Activated CD4-positive, alpha-beta T cell treated with anti-CD3 and anti-CD28 coated beads, Interleukin-10, Interleukin-2, amounts not matched to agents 100 ng/mL and 50 ng/mL, durations not matched to agents 16 hours and 8 hours (primary cell): ENCODE measurements around the gene NLGN3.
"Not testable (repeated sequence)": the region's sequence is repeated elsewhere in the genome, so short reads cannot be mapped to it uniquely, and the experiment has no call there.

ENCODE experiments used
- DNase-seq: peaks from one replicate; pipeline ENCODE4 v3.0.0-alpha.2; 2020

Gene NLGN3

DNA sequence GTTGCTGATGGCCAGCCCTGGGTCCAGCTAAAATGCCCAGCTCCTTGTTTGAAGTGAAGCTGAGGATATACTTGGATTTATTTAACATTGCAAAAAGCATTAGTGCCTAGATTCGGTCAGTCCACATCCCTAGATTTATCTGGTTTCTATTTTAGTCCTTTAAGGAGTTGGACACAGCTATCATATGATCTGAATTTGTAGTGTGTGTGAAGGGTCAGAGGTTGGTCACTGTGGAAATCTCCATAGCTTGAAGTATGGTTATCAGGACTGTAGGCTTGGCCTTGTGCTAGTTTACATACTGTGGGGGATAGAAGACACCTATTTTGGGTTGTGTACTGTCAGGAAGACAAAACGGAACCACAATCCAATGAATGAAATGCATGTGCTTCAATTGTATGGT lies 28.8 kb downstream of the NLGN3 start:
- no peak for DNase-seq

GRCh38 chrX:71174795-71175194 lies 30.2 kb downstream of the NLGN3 start:
- no peak for DNase-seq

GRCh38 chrX:71175531-71175930 lies 30.9 kb downstream of the NLGN3 start:
- DNase-seq, result no peak

DNA sequence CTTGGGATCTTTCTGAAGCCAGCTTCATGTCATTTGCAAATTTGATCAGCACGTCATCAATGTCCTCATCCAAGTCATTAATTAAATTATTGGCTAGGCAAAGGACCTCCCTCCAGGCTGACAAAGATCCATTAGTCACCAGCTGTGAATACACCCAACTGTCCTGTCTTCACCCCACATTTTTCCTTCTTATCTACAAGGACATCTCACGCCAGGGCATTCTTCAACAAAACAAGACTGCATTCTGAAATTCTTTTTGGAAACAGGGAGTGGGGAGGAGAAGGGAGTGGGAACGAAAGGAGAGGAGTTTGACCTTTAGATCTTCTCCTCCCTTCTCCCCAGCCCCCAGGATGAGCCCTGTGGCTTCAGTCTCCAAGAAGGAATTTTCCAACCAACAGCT lies 32.7 kb downstream of the NLGN3 start:
- no peak for DNase-seq

DNA sequence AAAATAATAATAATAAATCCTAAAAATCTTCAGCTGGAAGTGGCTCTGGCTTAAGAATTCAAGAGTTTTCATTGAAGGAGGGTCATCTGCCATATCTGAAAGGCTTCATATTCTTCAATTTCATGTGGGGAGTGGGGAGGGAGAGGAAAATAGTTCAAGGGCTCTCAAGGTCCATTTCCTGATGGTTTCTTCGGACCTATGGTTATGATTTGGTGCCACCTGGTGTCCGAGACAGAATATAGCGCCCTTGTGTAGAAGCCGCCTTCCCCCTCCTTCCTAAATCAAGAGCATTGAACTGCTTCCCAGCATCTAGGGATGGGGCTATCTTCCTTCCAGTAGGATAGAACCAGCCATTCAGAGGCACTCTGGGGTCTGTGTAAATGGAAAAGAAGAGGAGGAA lies 34.3 kb downstream of the NLGN3 start:
- DNase-seq, result peak; percentile 58

DNA sequence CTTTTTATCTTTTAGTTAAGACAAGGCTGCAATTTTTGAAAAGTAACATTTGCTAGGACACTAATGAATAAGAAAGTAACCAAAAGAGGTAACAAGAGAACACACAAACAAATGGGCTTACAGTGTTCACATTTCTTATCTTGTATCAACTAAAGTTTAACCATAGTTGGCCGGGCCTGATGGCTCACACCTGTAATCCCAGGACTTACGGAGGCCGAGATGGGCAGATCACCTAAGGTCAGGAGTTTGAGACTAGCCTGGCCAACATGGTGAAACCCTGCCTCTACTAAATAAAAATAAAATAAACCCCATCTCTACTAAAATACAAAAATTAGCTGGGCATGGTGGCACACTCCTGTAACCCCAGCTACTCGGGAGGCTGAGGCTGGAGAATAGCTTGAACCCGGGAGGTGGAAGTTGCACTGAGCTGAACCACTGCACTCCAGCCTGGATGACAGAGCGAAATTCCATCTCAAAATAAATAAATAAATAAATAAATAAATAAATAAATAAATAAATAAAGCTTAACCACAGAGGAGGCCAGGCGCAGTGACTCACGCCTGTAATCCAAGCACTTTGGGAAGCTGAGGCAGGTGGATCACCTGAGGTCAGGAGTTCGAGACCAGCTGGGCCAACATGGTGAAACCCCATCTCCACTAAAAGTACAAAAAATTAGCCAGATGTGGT lies 36.1 kb downstream of the NLGN3 start:
- not testable (repeated sequence) for DNase-seq

DNA sequence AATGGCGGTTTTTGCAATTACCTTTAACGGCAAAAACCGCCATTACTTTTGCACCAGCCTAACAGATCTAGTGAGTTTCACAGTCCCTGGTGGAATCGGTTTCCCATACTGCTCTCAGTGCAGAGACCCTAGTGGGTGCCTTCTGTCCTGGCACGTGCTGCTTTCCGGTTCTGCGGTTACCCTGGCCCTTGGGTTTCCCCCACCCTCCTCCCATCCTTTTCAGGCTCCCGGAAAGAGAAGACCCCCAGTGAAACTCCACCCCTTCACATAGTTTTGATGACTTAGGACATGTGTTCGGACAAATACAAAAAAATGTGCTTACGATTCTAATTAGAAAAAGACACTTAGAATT lies 36.9 kb downstream of the NLGN3 start:
- DNase-seq, result peak; percentile 75

DNA sequence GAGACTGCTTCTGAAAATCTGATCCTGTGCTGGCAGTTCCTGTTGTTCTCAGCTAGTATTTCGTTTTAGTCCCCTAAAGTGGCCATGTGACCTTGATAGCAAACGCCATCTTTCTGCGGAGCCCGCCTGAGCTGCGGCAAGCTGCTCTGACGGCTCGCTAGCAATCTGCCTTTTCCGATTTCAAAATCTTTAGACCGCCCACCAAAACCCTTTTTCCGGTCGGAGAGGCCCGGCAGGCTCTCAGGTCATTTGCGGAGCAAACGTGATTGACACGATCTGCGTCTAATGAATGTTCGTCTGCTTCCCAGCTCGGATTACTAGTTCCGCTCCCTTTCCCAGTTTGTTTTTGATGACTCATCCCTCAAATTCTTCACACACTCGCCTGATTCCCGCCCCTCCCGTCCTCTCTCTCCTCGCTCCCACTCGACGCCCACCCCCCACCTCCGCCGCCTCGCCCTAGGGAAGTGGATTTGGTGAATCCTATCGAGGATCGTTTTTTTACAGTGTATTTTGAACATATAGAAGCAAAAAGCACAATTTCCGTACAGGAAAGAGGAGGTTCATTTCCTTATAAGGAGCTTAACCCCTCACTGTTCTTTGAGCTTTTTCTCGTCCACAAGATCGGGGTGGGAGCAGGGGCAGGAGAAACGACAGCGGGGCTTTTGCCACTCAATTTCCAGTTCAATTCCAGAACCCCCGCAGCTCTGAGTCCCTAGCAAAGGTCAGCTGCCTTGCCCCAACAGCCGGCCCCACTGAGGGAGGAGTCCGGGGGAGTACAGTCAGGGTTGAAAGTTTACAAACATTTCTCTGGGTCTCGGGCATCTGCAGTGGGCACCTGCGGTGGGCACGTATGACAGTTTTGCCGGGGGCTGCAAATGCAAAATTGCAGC lies 37.5 kb downstream of the NLGN3 start:
- DNase-seq, result peak; percentile 93

DNA sequence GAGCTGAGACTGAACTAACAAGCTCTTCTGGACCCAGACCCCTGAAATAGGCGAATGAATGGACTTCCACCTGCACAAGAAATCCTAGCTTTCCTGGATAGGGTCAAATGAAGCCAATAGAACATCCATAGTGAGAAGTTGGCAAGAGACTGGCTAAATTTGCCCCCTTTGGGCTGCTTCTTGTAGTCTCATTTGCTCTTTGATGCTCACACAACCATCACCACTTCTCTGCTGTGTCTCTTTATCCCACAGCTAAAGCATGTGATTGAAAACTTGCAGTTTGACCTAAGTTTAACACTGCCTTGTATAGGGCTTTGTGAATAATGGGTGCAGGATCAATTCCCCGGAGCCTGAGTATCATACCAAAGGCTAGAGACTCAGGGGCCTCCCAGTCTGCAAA lies 38.2 kb downstream of the NLGN3 start:
- DNase-seq, result no peak

- DNase-seq, result no peak
Measured at GRCh38 chrX:71183341-71183740, 38.7 kb downstream of the NLGN3 start.

DNA sequence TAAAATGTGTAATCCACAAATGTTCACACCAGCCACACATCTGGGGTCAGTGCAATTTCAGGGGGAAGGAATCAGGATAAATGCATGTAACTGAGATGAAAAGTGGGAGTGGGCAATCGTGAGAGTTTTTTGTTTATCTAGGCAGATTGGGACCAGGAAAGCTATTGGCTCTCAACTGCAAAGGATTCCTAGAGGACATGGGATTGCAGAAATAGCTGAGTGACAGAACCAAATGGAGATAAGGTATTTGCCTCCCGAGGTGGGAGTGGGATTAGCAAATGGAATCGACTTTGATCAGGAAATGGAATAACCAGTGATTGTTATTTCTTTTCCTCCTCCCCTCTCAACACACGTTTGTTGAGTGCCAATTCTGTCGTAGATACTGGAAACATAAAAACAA lies 39.5 kb downstream of the NLGN3 start:
- DNase-seq, result no peak

GRCh38 chrX:71184803-71185495 lies 40.3 kb downstream of the NLGN3 start:
- no peak for DNase-seq

DNA sequence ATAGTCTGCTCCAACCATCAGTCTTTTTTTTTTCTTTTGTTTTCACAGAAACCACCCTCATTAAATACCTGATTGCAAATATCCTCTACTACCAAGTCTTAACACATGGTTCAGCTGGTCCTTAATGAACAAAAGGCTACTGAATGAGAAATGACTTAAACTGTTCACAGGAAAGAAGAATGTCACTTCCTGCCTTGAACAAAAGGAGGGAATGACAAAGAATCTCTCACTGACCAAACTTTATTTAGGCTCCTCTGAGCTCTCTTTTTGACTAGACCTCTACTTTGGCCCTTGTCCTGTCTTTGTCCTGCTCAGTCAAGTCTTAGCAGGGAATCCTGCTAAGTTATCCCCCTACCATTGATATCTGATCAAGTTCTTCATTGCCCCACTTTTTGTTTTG lies 46.6 kb downstream of the NLGN3 start:
- peak; percentile 11 for DNase-seq

- DNase-seq, result peak; percentile 32
Measured at GRCh38 chrX:71195964-71196649, 51.5 kb downstream of the NLGN3 start.

DNA sequence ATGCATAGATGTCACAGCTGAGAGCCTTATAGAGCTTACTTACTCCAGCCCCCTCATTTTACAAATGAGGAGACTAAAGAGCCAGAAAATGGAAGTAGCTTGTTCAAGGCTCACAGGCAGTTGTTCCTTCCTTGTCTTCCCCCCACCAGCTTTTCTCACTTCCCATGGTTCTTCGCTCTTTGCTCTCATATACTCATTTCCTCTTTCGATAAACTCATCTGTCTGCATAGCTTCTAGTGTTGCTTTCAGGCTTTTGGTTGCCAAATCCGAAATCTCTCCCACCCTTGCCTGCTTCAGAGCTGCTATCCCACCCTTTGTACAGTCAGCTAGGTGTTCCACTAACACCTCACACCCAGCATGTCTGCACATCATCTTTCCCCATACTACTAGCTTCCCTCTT lies 53.4 kb downstream of the NLGN3 start:
- peak; percentile 50 for DNase-seq

DNA sequence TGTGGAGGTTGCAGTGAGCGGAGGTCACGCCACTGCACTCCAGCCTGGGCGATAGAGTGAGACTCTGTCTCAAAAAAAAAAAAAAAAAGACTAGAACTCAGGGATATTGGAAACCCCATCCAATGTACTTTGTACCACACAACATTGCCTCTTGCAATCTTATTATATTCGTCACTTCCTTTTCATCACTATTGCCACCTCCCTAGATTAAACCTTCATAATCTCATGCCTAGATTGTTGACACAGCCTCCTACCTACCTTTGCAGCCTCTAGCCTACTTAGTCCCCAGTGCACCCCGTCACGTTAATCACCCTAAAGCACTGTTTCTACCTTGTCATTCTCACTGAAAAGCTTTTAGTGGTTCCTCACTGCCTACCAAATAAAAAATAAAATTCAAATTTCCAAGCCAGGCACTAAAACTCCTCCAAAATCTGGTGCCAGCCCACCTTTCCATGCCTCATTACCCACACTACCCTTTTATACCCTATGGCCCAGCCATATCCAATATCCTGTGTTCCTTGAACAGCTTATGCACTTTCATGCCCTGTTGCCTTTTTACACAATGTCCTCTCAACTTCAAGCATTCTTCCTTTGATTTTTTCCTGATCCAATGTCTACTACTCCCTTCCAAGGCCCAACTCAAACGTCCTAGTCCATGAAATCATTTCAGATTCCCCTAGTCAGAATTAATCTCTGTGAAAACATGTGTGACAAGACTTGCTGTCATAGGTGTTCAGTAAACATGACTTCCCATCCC lies 54.8 kb downstream of the NLGN3 start:
- DNase-seq, result no peak

DNA sequence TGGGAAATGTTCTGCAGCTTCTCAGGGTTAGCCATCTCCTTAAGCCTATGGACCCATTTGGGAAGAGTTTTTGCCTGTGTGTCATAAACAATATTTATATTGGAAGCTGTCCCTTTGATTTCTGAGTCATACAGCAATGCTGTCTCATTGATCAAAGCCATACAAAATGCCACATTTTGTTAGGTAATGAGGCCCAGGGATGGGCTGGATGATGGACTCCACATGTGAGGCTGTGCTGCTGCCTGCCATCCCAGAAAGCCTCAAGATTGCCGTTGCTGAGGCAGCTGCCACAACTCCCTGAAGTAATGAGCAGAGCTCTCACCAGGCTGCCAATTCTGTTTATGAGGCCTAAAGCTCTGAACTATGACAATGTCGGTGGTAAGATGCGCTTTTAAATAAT lies 66.2 kb downstream of the NLGN3 start:
- no peak for DNase-seq

DNA sequence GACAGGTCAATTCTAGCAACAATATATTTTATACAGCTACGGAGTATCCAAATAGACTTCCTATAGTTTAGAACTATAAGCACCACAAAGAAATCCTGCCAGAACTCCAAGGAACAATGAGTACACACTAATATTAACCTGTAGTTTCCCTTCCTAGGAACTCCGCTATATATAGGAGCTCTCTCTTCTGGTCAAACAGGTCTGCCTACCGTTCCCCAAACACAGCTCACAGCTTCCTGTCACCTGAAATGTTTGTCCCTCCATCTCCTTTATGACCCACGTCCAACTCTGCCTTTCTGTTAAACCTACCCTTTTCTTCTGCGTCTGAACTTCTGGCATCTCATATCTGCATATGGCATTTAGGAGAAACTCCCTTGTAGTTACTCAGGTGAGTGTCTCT lies 67.9 kb downstream of the NLGN3 start:
- no peak for DNase-seq

GRCh38 chrX:71214152-71214551 lies 69.5 kb downstream of the NLGN3 start:
- DNase-seq, result no peak

GRCh38 chrX:71214604-71215337 lies 70.1 kb downstream of the NLGN3 start:
- DNase-seq, result no peak

- DNase-seq, result no peak
Measured at GRCh38 chrX:71215338-71215912, 70.8 kb downstream of the NLGN3 start.
